ENCODE results near the gene ELMOD1.
"Not testable (repeated sequence)": the region's sequence is repeated elsewhere in the genome, so short reads cannot be mapped to it uniquely, and the experiment has no call there.

The ELMOD1 gene

DNA sequence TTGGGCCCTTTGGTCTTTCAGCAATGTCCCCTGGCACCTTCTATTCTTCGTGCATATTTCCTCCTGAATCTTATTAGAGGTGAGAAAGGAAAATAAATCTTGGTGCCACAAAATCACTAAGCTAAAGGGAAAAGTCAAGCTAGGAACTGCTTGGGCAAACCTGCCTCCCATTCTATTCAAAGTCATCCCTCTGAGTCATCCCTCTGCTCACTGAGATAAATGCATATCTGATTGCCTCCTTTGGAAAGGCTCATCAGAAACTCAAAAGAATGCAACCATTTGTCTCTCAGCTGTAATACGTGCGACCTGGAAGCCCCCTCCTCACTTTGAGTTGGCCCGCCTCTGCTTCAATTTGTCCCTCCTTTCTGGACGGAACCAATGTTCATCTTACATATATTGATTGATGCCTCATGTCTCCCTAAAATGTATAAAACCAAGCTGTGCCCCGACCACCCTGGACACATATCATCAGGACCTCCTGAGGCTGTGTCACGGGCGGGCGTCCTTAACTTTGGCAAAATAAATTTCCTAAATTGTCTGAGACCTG, 24.9 kb upstream of the ELMOD1 start:
- peak overlapping the region; percentile 85 for H3K4me2 ChIP-seq (ENCODE audit: low read length)
- peak overlapping the region; percentile 87 for H3K9ac ChIP-seq (ENCODE audit: low read depth, low read length)
- H3K4me1 ChIP-seq (ENCODE audit: control insufficient read depth, insufficient read depth, low read length): peaks cover 45% of the 10 kb centered on the region
- H3K27me3 ChIP-seq (ENCODE audit: control insufficient read depth, insufficient read depth, low read length); H3K36me3 ChIP-seq (ENCODE audit: insufficient read depth, low read length); H3K9me3 ChIP-seq (replicated peaks; ENCODE audit: low read length): not testable (repeated sequence)
- peak overlapping the region; percentile 97 for H3K4me3 ChIP-seq (ENCODE audit: low read length)

GRCh38 chr11:107566569-107566968, 24.4 kb upstream of the ELMOD1 start:
- peaks cover 40% of the 10 kb centered on the region for H3K4me1 ChIP-seq (ENCODE audit: control insufficient read depth, insufficient read depth, low read length)
- no peaks in the 10 kb centered on the region for H3K36me3 ChIP-seq (ENCODE audit: insufficient read depth, low read length)
- no peaks in the 10 kb centered on the region for H3K27me3 ChIP-seq (ENCODE audit: control insufficient read depth, insufficient read depth, low read length)
- H3K4me2 ChIP-seq (ENCODE audit: low read length): no peak overlapping the region
- no peaks in the 10 kb centered on the region for H3K9me3 ChIP-seq (replicated peaks; ENCODE audit: low read length)
- no peak overlapping the region for H3K4me3 ChIP-seq (ENCODE audit: low read length)
- no peak overlapping the region for H3K9ac ChIP-seq (ENCODE audit: low read depth, low read length)

DNA sequence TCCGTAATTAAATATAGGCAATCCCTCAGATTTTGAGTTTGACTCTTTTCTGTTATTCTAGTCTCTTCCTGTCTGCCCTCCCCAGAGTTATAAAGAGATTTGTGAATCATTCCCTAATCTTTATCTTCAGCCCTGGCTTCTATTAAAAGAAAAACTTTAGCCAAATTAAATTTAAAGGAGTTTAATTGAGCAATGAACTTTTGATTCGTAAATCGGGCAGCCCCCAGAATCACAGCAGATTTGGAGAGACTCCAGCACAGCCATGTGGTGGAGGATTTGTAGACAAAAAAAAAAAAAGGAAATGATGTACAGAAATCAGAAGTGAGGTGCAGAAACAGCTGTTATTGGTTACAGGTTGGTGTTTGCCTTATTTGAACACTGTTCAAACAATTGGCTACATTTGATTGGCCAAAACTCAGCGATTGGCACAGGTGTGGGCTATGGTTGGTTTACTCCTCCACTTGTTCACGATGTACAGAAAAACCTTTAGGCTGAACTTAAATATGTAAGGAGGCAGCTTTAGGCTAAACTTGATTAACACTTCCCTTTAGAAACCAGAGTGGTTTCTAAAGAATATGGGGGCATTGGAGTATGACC, 23.1 kb upstream of the ELMOD1 start:
- H3K9ac ChIP-seq (ENCODE audit: low read depth, low read length): no peak overlapping the region

GRCh38 chr11:107570015-107570414, 20.9 kb upstream of the ELMOD1 start:
- H3K4me1 ChIP-seq (ENCODE audit: control insufficient read depth, insufficient read depth, low read length): peaks cover 7% of the 10 kb centered on the region
- no peak overlapping the region for H3K4me3 ChIP-seq (ENCODE audit: low read length)
- no peak overlapping the region for H3K4me2 ChIP-seq (ENCODE audit: low read length)
- H3K9me3 ChIP-seq (replicated peaks; ENCODE audit: low read length): no peaks in the 10 kb centered on the region
- H3K27me3 ChIP-seq (ENCODE audit: control insufficient read depth, insufficient read depth, low read length): no peaks in the 10 kb centered on the region
- H3K9ac ChIP-seq (ENCODE audit: low read depth, low read length): no peak overlapping the region
- no peaks in the 10 kb centered on the region for H3K36me3 ChIP-seq (ENCODE audit: insufficient read depth, low read length)

More for the DNA sequence above, 23.1 kb upstream of the ELMOD1 start:
- Histone ChIP-seq H3K4me2 (ENCODE audit: low read length) (no peak overlapping the region), H3K4me1 (ENCODE audit: control insufficient read depth, insufficient read depth, low read length) (peaks cover 27% of the 10 kb centered on the region), H3K9me3 (replicated peaks; ENCODE audit: low read length) (no peaks in the 10 kb centered on the region), H3K27me3 (ENCODE audit: control insufficient read depth, insufficient read depth, low read length) (no peaks in the 10 kb centered on the region), H3K4me3 (ENCODE audit: low read length) (no peak overlapping the region), H3K36me3 (ENCODE audit: insufficient read depth, low read length) (no peaks in the 10 kb centered on the region)

GRCh38 chr11:107573438-107573837, 17.5 kb upstream of the ELMOD1 start:
- no peaks in the 10 kb centered on the region for H3K27me3 ChIP-seq (ENCODE audit: control insufficient read depth, insufficient read depth, low read length)
- no peak overlapping the region for H3K9ac ChIP-seq (ENCODE audit: low read depth, low read length)
- H3K4me3 ChIP-seq (ENCODE audit: low read length): no peak overlapping the region
- no peaks in the 10 kb centered on the region for H3K4me1 ChIP-seq (ENCODE audit: control insufficient read depth, insufficient read depth, low read length)
- no peaks in the 10 kb centered on the region for H3K36me3 ChIP-seq (ENCODE audit: insufficient read depth, low read length)
- no peak overlapping the region for H3K4me2 ChIP-seq (ENCODE audit: low read length)
- no peaks in the 10 kb centered on the region for H3K9me3 ChIP-seq (replicated peaks; ENCODE audit: low read length)

DNA sequence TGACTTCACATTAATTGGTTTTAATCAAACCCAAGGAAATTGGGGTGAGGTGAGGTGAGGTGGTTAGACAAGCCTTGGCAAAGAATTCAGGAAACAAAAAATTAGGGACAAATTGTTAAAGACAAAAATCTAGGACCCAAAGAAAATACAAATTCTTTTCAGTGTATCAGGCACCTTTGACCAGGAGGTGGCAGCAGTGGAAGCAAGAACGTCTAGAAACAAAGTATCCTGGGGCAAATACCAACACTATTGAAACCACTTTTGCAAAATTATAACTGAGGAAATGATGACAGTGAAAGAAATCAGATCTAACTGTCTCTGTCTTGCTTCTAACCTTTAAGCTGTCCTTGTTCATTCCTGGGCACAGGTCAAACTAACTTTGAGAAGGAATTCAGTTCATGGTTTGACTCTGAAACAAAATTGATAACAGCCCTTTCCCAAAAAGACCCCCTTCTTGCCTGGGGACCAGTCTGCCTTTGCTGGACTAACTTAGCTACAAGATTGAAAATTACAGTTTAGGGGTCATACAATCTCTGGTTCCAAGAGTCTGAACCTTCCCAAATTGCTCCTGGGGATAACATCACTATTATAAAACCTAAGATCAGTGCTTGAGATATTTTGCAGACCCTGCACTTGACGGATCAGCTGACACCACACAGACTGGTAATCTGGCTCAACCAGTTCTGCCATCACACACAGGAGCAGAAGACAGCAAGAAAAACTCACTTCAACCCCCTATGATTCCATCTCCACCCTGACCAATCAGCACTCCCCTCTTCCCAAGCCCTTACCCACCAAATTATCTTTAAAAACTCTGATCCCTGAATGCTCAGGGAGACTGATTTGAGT, 14.2 kb upstream of the ELMOD1 start:
- H3K27me3 ChIP-seq (ENCODE audit: control insufficient read depth, insufficient read depth, low read length); H3K4me1 ChIP-seq (ENCODE audit: control insufficient read depth, insufficient read depth, low read length); H3K9ac ChIP-seq (ENCODE audit: low read depth, low read length); H3K4me2 ChIP-seq (ENCODE audit: low read length); H3K9me3 ChIP-seq (replicated peaks; ENCODE audit: low read length); H3K36me3 ChIP-seq (ENCODE audit: insufficient read depth, low read length); H3K4me3 ChIP-seq (ENCODE audit: low read length): not testable (repeated sequence)

DNA sequence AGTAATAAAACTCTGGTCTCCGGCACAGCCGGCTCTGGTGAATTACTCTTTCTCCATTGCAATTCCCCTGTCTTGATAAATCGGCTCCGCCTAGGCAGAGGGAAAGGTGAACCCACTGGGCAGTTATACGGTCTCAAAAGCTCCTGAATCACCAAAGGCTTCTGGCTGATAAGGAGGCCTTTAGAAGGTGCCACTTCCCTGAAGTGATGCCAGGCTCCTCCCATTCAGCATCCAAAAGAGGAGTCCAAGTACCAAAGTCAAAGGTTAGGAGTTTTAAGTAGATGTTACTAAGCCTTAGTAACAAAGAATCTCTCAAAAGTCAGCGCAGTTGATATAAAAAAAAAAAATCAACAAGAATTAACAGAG, 13.6 kb upstream of the ELMOD1 start:
- no peaks in the 10 kb centered on the region for H3K27me3 ChIP-seq (ENCODE audit: control insufficient read depth, insufficient read depth, low read length)
- no peaks in the 10 kb centered on the region for H3K4me1 ChIP-seq (ENCODE audit: control insufficient read depth, insufficient read depth, low read length)
- no peaks in the 10 kb centered on the region for H3K9me3 ChIP-seq (replicated peaks; ENCODE audit: low read length)
- H3K36me3 ChIP-seq (ENCODE audit: insufficient read depth, low read length): no peaks in the 10 kb centered on the region
- H3K4me3 ChIP-seq (ENCODE audit: low read length): no peak overlapping the region
- no peak overlapping the region for H3K9ac ChIP-seq (ENCODE audit: low read depth, low read length)
- H3K4me2 ChIP-seq (ENCODE audit: low read length): no peak overlapping the region

GRCh38 chr11:107579169-107579568, 11.8 kb upstream of the ELMOD1 start:
- H3K4me1 ChIP-seq (ENCODE audit: control insufficient read depth, insufficient read depth, low read length); H3K36me3 ChIP-seq (ENCODE audit: insufficient read depth, low read length); H3K4me3 ChIP-seq (ENCODE audit: low read length); H3K27me3 ChIP-seq (ENCODE audit: control insufficient read depth, insufficient read depth, low read length); H3K4me2 ChIP-seq (ENCODE audit: low read length); H3K9ac ChIP-seq (ENCODE audit: low read depth, low read length); H3K9me3 ChIP-seq (replicated peaks; ENCODE audit: low read length): not testable (repeated sequence)

- Histone ChIP-seq H3K4me3 (ENCODE audit: low read length) (no peak overlapping the region), H3K4me2 (ENCODE audit: low read length) (no peak overlapping the region), H3K9me3 (replicated peaks; ENCODE audit: low read length) (no peaks in the 10 kb centered on the region), H3K36me3 (ENCODE audit: insufficient read depth, low read length) (no peaks in the 10 kb centered on the region), H3K27me3 (ENCODE audit: control insufficient read depth, insufficient read depth, low read length) (no peaks in the 10 kb centered on the region), H3K4me1 (ENCODE audit: control insufficient read depth, insufficient read depth, low read length) (peaks cover 9% of the 10 kb centered on the region), H3K9ac (ENCODE audit: low read depth, low read length) (no peak overlapping the region)
These were observed 9.8 kb upstream of the ELMOD1 start for GRCh38 chr11:107581147-107581546.

GRCh38 chr11:107583629-107584195, 7.2 kb upstream of the ELMOD1 start:
- H3K4me3 ChIP-seq (ENCODE audit: low read length): no peak overlapping the region
- H3K9ac ChIP-seq (ENCODE audit: low read depth, low read length): no peak overlapping the region
- H3K4me1 ChIP-seq (ENCODE audit: control insufficient read depth, insufficient read depth, low read length): peaks cover 27% of the 10 kb centered on the region
- no peak overlapping the region for H3K4me2 ChIP-seq (ENCODE audit: low read length)
- no peaks in the 10 kb centered on the region for H3K9me3 ChIP-seq (replicated peaks; ENCODE audit: low read length)
- H3K36me3 ChIP-seq (ENCODE audit: insufficient read depth, low read length): no peaks in the 10 kb centered on the region
- H3K27me3 ChIP-seq (ENCODE audit: control insufficient read depth, insufficient read depth, low read length): no peaks in the 10 kb centered on the region

DNA sequence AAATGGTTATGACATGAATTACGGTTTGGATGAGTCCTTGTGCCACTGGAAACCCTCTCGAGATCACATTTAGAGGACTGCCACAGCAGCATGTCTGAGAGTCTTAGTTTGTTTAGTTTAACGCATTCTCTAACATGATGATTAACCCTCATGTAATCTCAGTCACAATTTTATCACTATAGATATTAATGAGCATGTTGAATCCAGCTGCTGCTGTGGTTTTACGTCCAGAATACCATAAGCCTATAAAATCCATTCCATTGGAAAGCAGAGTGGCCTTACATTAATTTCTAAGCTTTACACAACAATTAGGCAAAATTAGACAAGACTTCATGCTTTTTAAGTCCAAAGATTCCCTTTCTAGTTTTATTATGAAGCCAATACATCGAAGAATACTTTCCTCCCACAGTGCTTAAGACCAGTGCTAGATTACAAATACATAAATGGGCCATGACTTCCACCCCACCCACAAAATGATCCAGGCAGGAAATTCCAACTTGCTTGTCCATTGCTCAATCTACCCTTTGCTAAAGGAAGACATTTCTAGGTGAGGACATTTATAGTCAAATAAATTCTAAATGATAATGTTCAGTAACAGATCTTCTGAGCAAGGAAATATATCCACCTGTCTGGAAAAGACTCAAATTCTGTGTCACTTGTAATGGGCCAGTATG, 3.5 kb upstream of the ELMOD1 start:
- Histone ChIP-seq H3K4me3 (ENCODE audit: low read length) (no peak overlapping the region), H3K4me1 (ENCODE audit: control insufficient read depth, insufficient read depth, low read length) (peaks cover 41% of the 10 kb centered on the region), H3K9ac (ENCODE audit: low read depth, low read length) (no peak overlapping the region), H3K9me3 (replicated peaks; ENCODE audit: low read length) (no peaks in the 10 kb centered on the region), H3K27me3 (ENCODE audit: control insufficient read depth, insufficient read depth, low read length) (peaks cover 13% of the 10 kb centered on the region), H3K4me2 (ENCODE audit: low read length) (peak overlapping the region; percentile 15), H3K36me3 (ENCODE audit: insufficient read depth, low read length) (no peaks in the 10 kb centered on the region)

All from skeletal muscle satellite cell (primary cell).